HepG2 (cell line): ENCODE measurements around the gene GRAMD1A. TPM values are rescaled to one million over a fixed set of nuclear protein-coding genes. Genes with fewer than 3 reads are reported as not detected.
A peak's percentile ranks its signal among the peaks of the same experiment; 100 is the strongest.

Source experiments
- ATAC-seq: fragments of 200-7000 bp; cut with Tn5 transposase; 3 replicates; pipeline ENCODE4 v1.9.1; 2020; ENCODE audit warnings: mild to moderate bottlenecking, moderate library complexity
- BruUV-seq: library from RNA; stranded (reverse); fragments of 400-500 nt; replicated peaks from 2 replicates; lab custom pipeline; 2021; lab: Mats Ljungman, UMichigan
- CTCF ChIA-PET: fragments of 300-600 bp; formaldehyde crosslinking; extraction: SDS; loops from one replicate; lab custom pipeline; 2021; ENCODE audit warnings: low total read pairs, inconsistent platforms, low intra/inter-chr PET ratio; lab: Yijun Ruan, JAX
- POLR2A ChIA-PET: fragments of 350-600 bp; sonication (Branson Sonifier 250); formaldehyde crosslinking; loops from one replicate; lab custom pipeline; 2020; ENCODE audit warnings: antibody characterized with exemption, inconsistent platforms; lab: Yijun Ruan, JAX
- DNase-seq: peaks from one replicate; pipeline ENCODE4 v3.0.0-alpha.2; 2015; ENCODE audit warnings: low spot score
- FAIRE-seq: peaks from 3 replicates; lab custom pipeline; 2011; peaks lifted over from hg19 to GRCh38; lab: Jason Lieb, UNC
- H2AFZ ChIP-seq: one replicate; pipeline ENCODE4 v1.6.1; 2011; ENCODE audit warnings: low read length, inconsistent platforms
- H3K27ac ChIP-seq: fragments of 300-600 bp; 3 replicates; pipeline ENCODE4 v1.8.0; 2011; ENCODE audit warnings: mixed run types, mild to moderate bottlenecking, mixed read lengths, low read length, inconsistent platforms; ENCODE audit not compliant: insufficient read depth; ENCODE audit errors: extremely low read length
- H3K27me3 ChIP-seq, 2 experiments: fragments of 200-600 bp in 1 of 2; 2 replicates in 1 of 2; 3 replicates in 1 of 2; pipeline versions ENCODE4 v1.6.0 to v1.8.0; 2011; ENCODE audit warnings: low read length in 2 of 2, mild to moderate bottlenecking in 2 of 2, moderate library complexity in 2 of 2, inconsistent platforms in 1 of 2; ENCODE audit not compliant: insufficient read depth in 2 of 2, control insufficient read depth in 1 of 2
- H3K36me3 ChIP-seq, 2 experiments: fragments of 200-600 bp in 1 of 2; replicated peaks in 1 of 2; 2 replicates in 1 of 2; 3 replicates in 1 of 2; pipeline versions ENCODE4 v1.5.1 to v1.8.0; 2011; ENCODE audit warnings: low read length in 2 of 2, inconsistent platforms in 1 of 2; ENCODE audit not compliant: insufficient read depth in 2 of 2, control insufficient read depth in 1 of 2
- H3K4me1 ChIP-seq: 2 replicates; pipeline ENCODE4 v1.5.1; 2012; ENCODE audit warnings: low read length, inconsistent platforms; ENCODE audit not compliant: insufficient read depth
- H3K4me2 ChIP-seq: 2 replicates; pipeline ENCODE4 v1.6.0; 2011; ENCODE audit warnings: low read depth, low read length, inconsistent platforms
- H3K4me3 ChIP-seq, 3 experiments: fragments of 200-600 bp in 1 of 3; sonication (generic), shearing (Covaris generic) in 1 of 3; replicated peaks in 1 of 3; 2 replicates each; pipeline ENCODE4 v1.5.1; 2011 to 2016; ENCODE audit warnings: low read length in 3 of 3, inconsistent platforms in 2 of 3, low read depth in 2 of 3, mild to moderate bottlenecking in 2 of 3, control low read depth in 1 of 3, mixed read lengths in 1 of 3; ENCODE audit not compliant: insufficient read depth in 1 of 3
- H3K79me2 ChIP-seq: one replicate; pipeline ENCODE4 v1.6.1; 2011; ENCODE audit warnings: low read length, inconsistent platforms; ENCODE audit not compliant: insufficient read depth
- H3K9ac ChIP-seq: 2 replicates; pipeline ENCODE4 v1.6.0; 2011; ENCODE audit warnings: mild to moderate bottlenecking, low read depth, low read length, inconsistent platforms; ENCODE audit not compliant: insufficient read depth
- H3K9me3 ChIP-seq: 2 replicates; pipeline ENCODE4 v1.5.1; 2012; ENCODE audit warnings: mild to moderate bottlenecking, low read length
- H4K20me1 ChIP-seq: 2 replicates; pipeline ENCODE4 v1.6.0; 2011; ENCODE audit warnings: inconsistent platforms, mild to moderate bottlenecking, low read length, moderate library complexity; ENCODE audit not compliant: insufficient read depth
- ATF1 ChIP-seq: IDR thresholded peaks from 2 replicates; pipeline ENCODE4 v1.6.1; 2016; ENCODE audit warnings: mild to moderate bottlenecking, control low read depth
- CCDC6 ChIP-seq: sonication (generic); formaldehyde crosslinking; IDR thresholded peaks from 2 replicates; pipeline ENCODE4 v1.8.1; 2022; ENCODE audit warnings: mild to moderate bottlenecking, missing genetic modification reagents, moderate library complexity
- DPF2 ChIP-seq: sonication (generic); formaldehyde crosslinking; IDR thresholded peaks from 2 replicates; pipeline ENCODE4 v1.4.0; 2020; ENCODE audit warnings: mild to moderate bottlenecking, low read depth, missing genetic modification reagents, borderline replicate concordance
- HNF4A ChIP-seq: sonication (generic); formaldehyde crosslinking; IDR thresholded peaks from 2 replicates; pipeline ENCODE4 v1.4.0; 2020; ENCODE audit warnings: missing genetic modification reagents
- JUND ChIP-seq: sonication (generic); formaldehyde crosslinking; IDR thresholded peaks from 2 replicates; pipeline ENCODE4 v1.8.0; 2022; ENCODE audit warnings: mild to moderate bottlenecking, missing genetic modification reagents
- NAIF1 ChIP-seq: sonication (generic); formaldehyde crosslinking; IDR thresholded peaks from 2 replicates; pipeline ENCODE4 v1.5.0; 2020; ENCODE audit warnings: mild to moderate bottlenecking, missing genetic modification reagents, borderline replicate concordance
- NR3C1 ChIP-seq: sonication (generic); formaldehyde crosslinking; IDR thresholded peaks from 2 replicates; pipeline ENCODE4 v1.4.0; 2020; ENCODE audit warnings: missing genetic modification reagents
- PHF20 ChIP-seq: sonication (generic); formaldehyde crosslinking; IDR thresholded peaks from 2 replicates; pipeline ENCODE4 v1.5.0; 2020; ENCODE audit warnings: mild to moderate bottlenecking, missing genetic modification reagents
- RBM39 ChIP-seq: fragments of 200-400 bp; formaldehyde crosslinking; IDR thresholded peaks from one replicate; pipeline ENCODE4 v1.6.1; 2018; ENCODE audit warnings: antibody characterized with exemption, mild to moderate bottlenecking, low read depth, low read length; ENCODE audit not compliant: poor library complexity, severe bottlenecking
- THAP8 ChIP-seq: sonication (generic); formaldehyde crosslinking; IDR thresholded peaks from 2 replicates; pipeline ENCODE4 v1.5.1; 2020; ENCODE audit warnings: missing genetic modification reagents, mild to moderate bottlenecking, borderline replicate concordance
- ZFP41 ChIP-seq: sonication (generic); formaldehyde crosslinking; IDR thresholded peaks from 2 replicates; pipeline ENCODE4 v1.4.0; 2020; ENCODE audit warnings: mild to moderate bottlenecking, missing genetic modification reagents, borderline replicate concordance
- ZNF136 ChIP-seq: sonication (generic); formaldehyde crosslinking; IDR thresholded peaks from 2 replicates; pipeline ENCODE4 v1.8.1; 2022; ENCODE audit warnings: low read depth, mild to moderate bottlenecking, moderate library complexity, missing genetic modification reagents
- ZNF253 ChIP-seq: sonication (generic); formaldehyde crosslinking; IDR thresholded peaks from 2 replicates; pipeline ENCODE4 v1.8.0; 2022; ENCODE audit warnings: mild to moderate bottlenecking, missing genetic modification reagents, borderline replicate concordance
- ZNF292 ChIP-seq: sonication (generic); formaldehyde crosslinking; IDR thresholded peaks from 2 replicates; pipeline ENCODE4 v1.8.1; 2022; ENCODE audit warnings: mild to moderate bottlenecking, low read depth, missing genetic modification reagents, borderline replicate concordance
- ZNF670 ChIP-seq: sonication (generic); formaldehyde crosslinking; IDR thresholded peaks from 2 replicates; pipeline ENCODE4 v1.8.0; 2022; ENCODE audit warnings: mild to moderate bottlenecking, missing genetic modification reagents, borderline replicate concordance
- ZNF883 ChIP-seq: sonication (generic); formaldehyde crosslinking; IDR thresholded peaks from 2 replicates; pipeline ENCODE4 v1.5.1; 2020; ENCODE audit warnings: mild to moderate bottlenecking, missing genetic modification reagents; ENCODE audit errors: not compliant biosample characterization
- ZSCAN25 ChIP-seq: sonication (generic); formaldehyde crosslinking; IDR thresholded peaks from 2 replicates; pipeline ENCODE4 v1.8.0; 2022; ENCODE audit warnings: mild to moderate bottlenecking, missing genetic modification reagents
- WGBS: methylation state at CpG from one replicate; pipeline ENCODE4 v1.1.6; 2017; ENCODE audit warnings: low lambda C conversion rate; 5-methylcytosine and 5-hydroxymethylcytosine counted together
- in situ Hi-C: cut with HindIII; loops from 2 replicates; pipeline ENCODE4 v1.10.0; 2017; ENCODE audit warnings: low pct_unique_long_range_greater_than_20kb; ENCODE audit not compliant: extremely low pct_ligation_motif_present
- intact Hi-C: fragments of 100-400 bp; cut with micrococcal nuclease; formaldehyde crosslinking; loops from one replicate; pipeline ENCODE4 v1.10.0; 2022; ENCODE audit not compliant: unreplicated experiment
- polyA plus RNA-seq, 8 experiments: library from polyadenylated mRNA; depleted of rRNA in 3 of 8; stranded (reverse) in 7 of 8; unstranded in 1 of 8; fragments of >200 nt; fragmentation: Illumina TruSeq in 4 of 8; extraction: Trizol in 4 of 8; gene quantifications; 2 replicates each; pipeline versions ENCODE4 v1.2.1 to v1.2.3, GENCODE V29; 2011 to 2016; ENCODE audit warnings: low read depth in 4 of 8, missing spikeins in 1 of 8, mixed read lengths in 1 of 8; ENCODE audit not compliant: insufficient read depth in 1 of 8
- total RNA-seq, 5 experiments: library from RNA; depleted of rRNA; stranded (reverse); fragments of >200 nt; fragmentation: Illumina TruSeq; extraction: Trizol; gene quantifications; 2 replicates each; pipeline ENCODE4 v1.2.3, GENCODE V29; 2016; ENCODE audit warnings: low read depth in 1 of 5
- TF ChIP-seq, protein P1 (sequence below): sonication (generic); formaldehyde crosslinking; IDR thresholded peaks from 2 replicates; pipeline ENCODE4 v1.4.0; 2020; ENCODE audit warnings: mild to moderate bottlenecking, low read depth, missing genetic modification reagents

Gene GRAMD1A
- total and polyA plus RNA-seq, 2 of the 13 experiments (the other 11 are each of a cell fraction or from before 2014, with no cell fraction given) = 14.7 to 181 TPM

GRCh38 chr19:35039881-35040825 lies 40.0 kb downstream of the GRAMD1A start (continued):
- TF ChIP-seq HNF4A (CRISPR knock-in tag) = peak; percentile 89
- TF ChIP-seq ZSCAN25 (CRISPR knock-in tag) = peak; percentile 92
- TF ChIP-seq, protein P1, sequence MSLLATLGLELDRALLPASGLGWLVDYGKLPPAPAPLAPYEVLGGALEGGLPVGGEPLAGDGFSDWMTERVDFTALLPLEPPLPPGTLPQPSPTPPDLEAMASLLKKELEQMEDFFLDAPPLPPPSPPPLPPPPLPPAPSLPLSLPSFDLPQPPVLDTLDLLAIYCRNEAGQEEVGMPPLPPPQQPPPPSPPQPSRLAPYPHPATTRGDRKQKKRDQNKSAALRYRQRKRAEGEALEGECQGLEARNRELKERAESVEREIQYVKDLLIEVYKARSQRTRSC = 0 out of 2 replicates have a peak, but pooled peaks have one; percentile 8

GRCh38 chr19:35040826-35041547 lies 40.9 kb downstream of the GRAMD1A start:
- ChIA-PET CTCF (no interaction called here), POLR2A (interaction anchor here (1.2 to 3.8 kb wide), 7 partner anchors 10 to 45 kb away, joined by 3 to 15 read pairs (median 8); no protein-coding TSS in a partner anchor)
- in situ Hi-C loops = no loop called here
- Histone ChIP-seq H4K20me1 (peaks cover 35% of the 10 kb centered on the region), H3K4me3 (peak overlapping the region; percentile 50 to 84 (median 73); a peak in 5 of 6 replicates), H3K4me2 (peak overlapping the region; percentile 93), H3K4me1 (peaks cover 65% of the 10 kb centered on the region), H3K36me3 (peaks cover 4 to 9% of the 10 kb centered on the region in 2 experiments), H2AFZ (no peak overlapping the region), H3K9ac (peak overlapping the region; percentile 85), H3K9me3 (no peaks in the 10 kb centered on the region), H3K27ac (peak overlapping the region; percentile 99), H3K79me2 (peaks cover 43% of the 10 kb centered on the region), H3K27me3 (no peaks in the 10 kb centered on the region)
- DNase-seq = peak; percentile 96
- BruUV-seq = no TSS peak
- intact Hi-C loops = loop anchor here (5.0 kb wide), 1 partner anchor 44 kb away; no protein-coding TSS in a partner anchor
- FAIRE-seq = peak; percentile 86
- WGBS = 0% methylated on average over 13 of the region's 36 CpGs
- ATAC-seq = peak; percentile 79
- no peak for TF ChIP-seq NR3C1 (CRISPR knock-in tag)
- TF ChIP-seq ZNF883 = peak; percentile 88
- TF ChIP-seq RBM39 = no peak
- TF ChIP-seq DPF2 = peak; percentile 73; the same call in 1 of the 2 replicates
- TF ChIP-seq ATF1 (CRISPR knock-in tag) = peak; percentile 64
- peak; percentile 93; the same call in 1 of the 2 replicates for TF ChIP-seq ZNF136 (CRISPR knock-in tag)
- no peak; the same call in 1 of the 2 replicates for TF ChIP-seq ZNF253
- peak; percentile 89; the same call in 1 of the 2 replicates for TF ChIP-seq NAIF1
- TF ChIP-seq PHF20 (CRISPR knock-in tag) = peak; percentile 59
- peak; percentile 96 for TF ChIP-seq ZNF292 (CRISPR knock-in tag)
- peak; percentile 98 for TF ChIP-seq ZNF670 (CRISPR knock-in tag)
- no peak for TF ChIP-seq ZFP41 (CRISPR knock-in tag)
- peak; percentile 76; the same call in 1 of the 2 replicates for TF ChIP-seq JUND (CRISPR knock-in tag)
- TF ChIP-seq THAP8 = peak; percentile 86
- peak; percentile 96 for TF ChIP-seq CCDC6 (CRISPR knock-in tag)
